ENCODE data around the gene EHBP1L1. TPM values are rescaled to one million over a fixed set of nuclear protein-coding genes. Genes with fewer than 3 reads are reported as not detected.

EHBP1L1 gene
- total and polyA plus RNA-seq, 4 donors, result 49.8 to 154 (median 91.8) TPM

DNA sequence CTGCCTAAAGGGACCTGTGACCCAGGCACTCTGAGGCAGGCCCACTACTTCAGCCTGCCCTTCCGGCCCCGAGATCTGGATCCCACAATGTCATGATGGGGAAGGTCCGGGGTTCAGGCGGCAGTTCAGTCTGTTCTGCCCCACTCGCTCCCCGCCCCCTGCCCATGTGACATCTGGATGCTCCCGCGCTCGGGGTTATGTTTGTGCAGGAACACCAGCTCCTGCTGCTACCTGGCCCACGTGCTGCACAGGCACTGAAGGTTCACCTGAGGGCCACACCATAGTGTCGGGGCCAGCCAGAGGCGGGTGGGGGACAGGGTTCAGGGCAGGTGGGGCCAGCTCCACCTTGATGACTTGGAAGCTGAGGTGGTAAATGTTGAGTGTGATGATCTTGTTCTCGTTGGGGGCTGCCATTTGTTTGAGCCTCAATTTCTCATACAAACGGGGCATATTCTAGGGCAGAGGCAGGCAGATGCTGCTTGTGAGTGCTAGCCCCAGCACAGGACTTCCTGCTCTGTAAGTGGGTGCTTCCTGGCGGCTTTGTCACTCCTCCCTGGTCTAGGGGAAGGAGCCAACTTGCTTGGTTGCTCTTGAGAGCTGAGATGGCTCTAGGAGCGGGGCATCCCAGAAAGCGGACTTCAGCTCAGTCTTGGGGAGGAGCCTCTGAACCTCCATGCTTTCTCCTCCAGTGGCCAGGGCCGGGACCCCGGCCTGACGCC, 57.7 kb downstream of the EHBP1L1 start:
- H3K27me3 ChIP-seq (ENCODE audit: control insufficient read depth in 3 of 3, insufficient read depth in 3 of 3, low read length in 2 of 3), result no peaks in the 10 kb centered on the region
- no peak for ATAC-seq (ENCODE audit: insufficient read depth, low FRiP score)
- H3K4me1 ChIP-seq (ENCODE audit: control insufficient read depth in 5 of 5, insufficient read depth in 5 of 5, low read length in 5 of 5), result peaks cover 0 to 11% (median 0%) of the 10 kb centered on the region in 5 donors
- H3K9me3 ChIP-seq (ENCODE audit: control insufficient read depth in 4 of 4, insufficient read depth in 3 of 4, low read length in 3 of 4), result no peaks in the 10 kb centered on the region
- peaks cover 4 to 67% (median 25%) of the 10 kb centered on the region in 4 donors for H3K36me3 ChIP-seq (ENCODE audit: control insufficient read depth in 4 of 4, insufficient read depth in 4 of 4, low read length in 4 of 4)
- no peak overlapping the region for H3K9ac ChIP-seq (ENCODE audit: insufficient read depth in 1 of 2, low read length in 2 of 2)
- no peak for TF ChIP-seq CTCF (IDR thresholded peaks at IDR 0.05; ENCODE audit: control extremely low read depth, extremely low read depth)
- WGBS, 2 donors, result 73 to 78% methylated on average over 20 of the region's 20 CpGs
- no peak for DNase-seq
- no peak overlapping the region for H3K4me3 ChIP-seq
- H3K27ac ChIP-seq (ENCODE audit: low read depth in 1 of 2, low read length in 1 of 2), result no peak overlapping the region

DNA sequence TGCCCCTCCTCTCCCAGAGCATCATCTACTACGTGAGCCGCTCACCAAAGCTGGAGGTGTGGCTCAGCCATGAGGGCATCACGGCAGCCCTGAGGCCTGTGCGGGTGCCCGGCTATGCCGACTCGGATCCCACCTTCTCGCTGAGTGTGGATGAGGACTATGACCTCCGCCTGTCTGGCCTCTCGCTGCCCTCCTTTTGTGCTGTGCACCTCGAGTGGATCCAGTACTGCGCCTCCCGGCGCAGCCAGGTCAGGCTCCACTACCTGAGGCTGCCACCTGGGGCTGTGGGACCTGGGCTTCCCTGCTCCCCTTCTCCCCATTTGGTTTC, 58.2 kb downstream of the EHBP1L1 start:
- WGBS, 2 donors, result 89 to 92% methylated on average over 14 of the region's 14 CpGs
- no peak for TF ChIP-seq CTCF (IDR thresholded peaks at IDR 0.05; ENCODE audit: control extremely low read depth, extremely low read depth)
- H3K9ac ChIP-seq (ENCODE audit: insufficient read depth in 1 of 2, low read length in 2 of 2), result no peak overlapping the region
- H3K27ac ChIP-seq (ENCODE audit: low read depth in 1 of 2, low read length in 1 of 2), result no peak overlapping the region
- no peaks in the 10 kb centered on the region for H3K9me3 ChIP-seq (ENCODE audit: control insufficient read depth in 4 of 4, insufficient read depth in 3 of 4, low read length in 3 of 4)
- DNase-seq (no peak), ATAC-seq (ENCODE audit: insufficient read depth, low FRiP score) (no peak)
- H3K4me3 ChIP-seq, result no peak overlapping the region
- H3K27me3 ChIP-seq (ENCODE audit: control insufficient read depth in 3 of 3, insufficient read depth in 3 of 3, low read length in 2 of 3), result no peaks in the 10 kb centered on the region
- H3K4me1 ChIP-seq (ENCODE audit: control insufficient read depth in 5 of 5, insufficient read depth in 5 of 5, low read length in 5 of 5), result peaks cover 0 to 14% (median 3%) of the 10 kb centered on the region in 5 donors
- H3K36me3 ChIP-seq (ENCODE audit: control insufficient read depth in 4 of 4, insufficient read depth in 4 of 4, low read length in 4 of 4), result peaks cover 4 to 63% (median 21%) of the 10 kb centered on the region in 4 donors

DNA sequence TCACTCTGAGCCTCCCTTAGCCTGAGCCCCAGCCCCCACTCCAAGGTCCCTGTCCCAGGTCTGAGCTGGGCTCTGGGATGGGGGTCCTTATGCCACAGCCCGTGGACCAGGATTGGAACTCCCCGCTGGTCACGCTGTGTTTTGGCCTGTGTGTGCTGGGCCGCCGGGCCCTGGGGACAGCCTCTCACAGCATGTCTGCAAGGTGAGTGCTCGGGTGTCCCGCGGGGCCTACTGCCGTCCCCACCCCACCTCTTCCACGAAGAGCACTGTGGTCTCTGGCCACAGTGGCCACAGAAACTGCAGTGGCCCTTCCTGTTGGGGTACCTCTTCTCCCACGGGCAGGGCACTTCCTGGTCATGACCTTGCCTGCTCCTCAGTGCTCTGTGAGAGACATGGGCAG, 58.6 kb downstream of the EHBP1L1 start:
- no peak for TF ChIP-seq CTCF (IDR thresholded peaks at IDR 0.05; ENCODE audit: control extremely low read depth, extremely low read depth)
- Histone ChIP-seq H3K27ac (ENCODE audit: low read depth in 1 of 2, low read length in 1 of 2) (no peak overlapping the region), H3K27me3 (ENCODE audit: control insufficient read depth in 3 of 3, insufficient read depth in 3 of 3, low read length in 2 of 3) (no peaks in the 10 kb centered on the region), H3K9me3 (ENCODE audit: control insufficient read depth in 4 of 4, insufficient read depth in 3 of 4, low read length in 3 of 4) (no peaks in the 10 kb centered on the region), H3K36me3 (ENCODE audit: control insufficient read depth in 4 of 4, insufficient read depth in 4 of 4, low read length in 4 of 4) (peaks cover 4 to 59% (median 18%) of the 10 kb centered on the region in 4 donors), H3K4me1 (ENCODE audit: control insufficient read depth in 5 of 5, insufficient read depth in 5 of 5, low read length in 5 of 5) (peaks cover 0 to 14% (median 3%) of the 10 kb centered on the region in 5 donors), H3K9ac (ENCODE audit: insufficient read depth in 1 of 2, low read length in 2 of 2) (no peak overlapping the region), H3K4me3 (no peak overlapping the region)
- DNase-seq, result no peak
- no peak for ATAC-seq (ENCODE audit: insufficient read depth, low FRiP score)
- 89 to 90% methylated on average over 11 of the region's 11 CpGs for WGBS, 2 donors
